Peyer's patch (tissue), 4 donors: ENCODE measurements around the gene SLX9.

ENCODE experiments used
- POLR2A ChIP-seq, 2 donors: fragments of 450-650 bp; IDR thresholded peaks; one replicate each; pipeline ENCODE4 v1.5.1; 2017; ENCODE audit warnings: antibody characterized with exemption in 2 of 2, mild to moderate bottlenecking in 2 of 2, moderate library complexity in 2 of 2
- TF ChIP-seq, protein P1 (sequence below), 6 experiments: fragments of 450-650 bp in 4 of 6; fragments of 200-600 bp in 2 of 6; sonication (generic) in 1 of 6; IDR thresholded peaks; one replicate each; pipeline ENCODE4 v1.5.1; 2017 to 2019; ENCODE audit warnings: antibody characterized with exemption in 6 of 6, mild to moderate bottlenecking in 3 of 6, moderate library complexity in 1 of 6

DNA sequence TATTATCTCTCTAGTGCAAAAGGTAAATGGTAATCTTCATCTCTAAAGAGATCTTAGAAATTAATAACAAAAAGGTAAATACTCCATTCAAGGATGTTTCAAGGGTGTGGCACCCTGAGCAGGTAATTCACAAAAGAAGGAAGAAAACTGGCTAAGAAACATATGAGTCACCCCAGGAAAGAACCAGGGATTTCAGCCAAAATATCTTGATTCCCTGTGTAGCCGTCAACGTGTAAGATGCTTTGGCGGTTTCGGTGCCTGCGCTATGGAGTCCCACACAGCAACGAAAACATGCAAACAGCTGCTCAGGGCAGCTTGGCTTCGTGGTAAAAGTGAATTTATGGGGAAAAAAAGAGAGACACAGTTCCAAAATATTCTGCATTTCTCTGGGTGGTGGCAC is 22.9 kb upstream of the SLX9 start:
- TF ChIP-seq, protein P1, sequence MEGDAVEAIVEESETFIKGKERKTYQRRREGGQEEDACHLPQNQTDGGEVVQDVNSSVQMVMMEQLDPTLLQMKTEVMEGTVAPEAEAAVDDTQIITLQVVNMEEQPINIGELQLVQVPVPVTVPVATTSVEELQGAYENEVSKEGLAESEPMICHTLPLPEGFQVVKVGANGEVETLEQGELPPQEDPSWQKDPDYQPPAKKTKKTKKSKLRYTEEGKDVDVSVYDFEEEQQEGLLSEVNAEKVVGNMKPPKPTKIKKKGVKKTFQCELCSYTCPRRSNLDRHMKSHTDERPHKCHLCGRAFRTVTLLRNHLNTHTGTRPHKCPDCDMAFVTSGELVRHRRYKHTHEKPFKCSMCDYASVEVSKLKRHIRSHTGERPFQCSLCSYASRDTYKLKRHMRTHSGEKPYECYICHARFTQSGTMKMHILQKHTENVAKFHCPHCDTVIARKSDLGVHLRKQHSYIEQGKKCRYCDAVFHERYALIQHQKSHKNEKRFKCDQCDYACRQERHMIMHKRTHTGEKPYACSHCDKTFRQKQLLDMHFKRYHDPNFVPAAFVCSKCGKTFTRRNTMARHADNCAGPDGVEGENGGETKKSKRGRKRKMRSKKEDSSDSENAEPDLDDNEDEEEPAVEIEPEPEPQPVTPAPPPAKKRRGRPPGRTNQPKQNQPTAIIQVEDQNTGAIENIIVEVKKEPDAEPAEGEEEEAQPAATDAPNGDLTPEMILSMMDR (IDR thresholded peaks at IDR 0.05), result no peak
- TF ChIP-seq POLR2A (IDR thresholded peaks at IDR 0.05), result no peak
